ENCODE results near the gene SLC23A2.

The SLC23A2 gene

DNA sequence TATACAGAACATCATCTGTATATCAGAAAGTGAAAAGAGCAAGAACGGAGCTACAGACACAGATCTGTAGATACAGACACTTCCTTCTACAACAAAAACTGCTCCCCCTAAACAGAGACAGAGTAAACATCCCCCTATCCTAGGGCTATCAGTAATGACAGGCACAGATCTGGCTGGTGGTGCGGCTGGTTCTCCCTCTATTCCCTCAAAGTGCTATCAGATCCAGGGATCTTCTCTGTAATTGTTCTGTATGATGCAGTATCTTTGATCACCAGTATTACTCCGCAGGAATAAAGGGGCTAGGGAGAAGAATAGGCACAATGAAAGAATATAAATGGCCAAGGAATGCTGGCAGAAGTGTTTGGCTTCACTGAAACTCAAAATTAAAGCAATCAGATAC, 80.7 kb downstream of the SLC23A2 start:
- H3K4me3 ChIP-seq (ENCODE audit: low read length) = no peak overlapping the region
- TF ChIP-seq, protein P1, sequence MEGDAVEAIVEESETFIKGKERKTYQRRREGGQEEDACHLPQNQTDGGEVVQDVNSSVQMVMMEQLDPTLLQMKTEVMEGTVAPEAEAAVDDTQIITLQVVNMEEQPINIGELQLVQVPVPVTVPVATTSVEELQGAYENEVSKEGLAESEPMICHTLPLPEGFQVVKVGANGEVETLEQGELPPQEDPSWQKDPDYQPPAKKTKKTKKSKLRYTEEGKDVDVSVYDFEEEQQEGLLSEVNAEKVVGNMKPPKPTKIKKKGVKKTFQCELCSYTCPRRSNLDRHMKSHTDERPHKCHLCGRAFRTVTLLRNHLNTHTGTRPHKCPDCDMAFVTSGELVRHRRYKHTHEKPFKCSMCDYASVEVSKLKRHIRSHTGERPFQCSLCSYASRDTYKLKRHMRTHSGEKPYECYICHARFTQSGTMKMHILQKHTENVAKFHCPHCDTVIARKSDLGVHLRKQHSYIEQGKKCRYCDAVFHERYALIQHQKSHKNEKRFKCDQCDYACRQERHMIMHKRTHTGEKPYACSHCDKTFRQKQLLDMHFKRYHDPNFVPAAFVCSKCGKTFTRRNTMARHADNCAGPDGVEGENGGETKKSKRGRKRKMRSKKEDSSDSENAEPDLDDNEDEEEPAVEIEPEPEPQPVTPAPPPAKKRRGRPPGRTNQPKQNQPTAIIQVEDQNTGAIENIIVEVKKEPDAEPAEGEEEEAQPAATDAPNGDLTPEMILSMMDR (conservative IDR thresholded peaks at IDR 0.05; ENCODE audit: low read depth, low read length) = no peak
- no peak for DNase-seq (ENCODE audit: low read depth)

DNA sequence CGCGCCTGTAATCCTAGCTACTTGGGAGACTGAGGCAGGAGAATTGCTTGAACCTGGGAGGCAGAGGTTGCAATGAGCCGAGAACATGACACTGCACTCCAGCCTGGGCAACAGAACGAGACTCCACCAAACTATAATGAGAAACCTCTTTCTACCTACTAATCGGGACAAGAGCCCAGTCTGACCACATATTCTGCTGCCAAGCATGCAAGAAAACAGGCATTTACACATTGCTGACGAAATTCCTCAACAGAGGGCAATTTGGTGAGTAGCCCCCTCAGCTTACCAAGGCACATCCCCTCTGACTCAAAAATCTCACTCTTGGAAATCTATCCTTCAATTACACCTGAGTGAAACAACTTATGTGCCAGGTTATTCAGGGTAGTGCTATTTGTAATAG, 81.2 kb downstream of the SLC23A2 start:
- H3K4me3 ChIP-seq (ENCODE audit: low read length) = no peak overlapping the region
- no peak for DNase-seq (ENCODE audit: low read depth)
- TF ChIP-seq, protein P1 (conservative IDR thresholded peaks at IDR 0.05; ENCODE audit: low read depth, low read length) = no peak

DNA sequence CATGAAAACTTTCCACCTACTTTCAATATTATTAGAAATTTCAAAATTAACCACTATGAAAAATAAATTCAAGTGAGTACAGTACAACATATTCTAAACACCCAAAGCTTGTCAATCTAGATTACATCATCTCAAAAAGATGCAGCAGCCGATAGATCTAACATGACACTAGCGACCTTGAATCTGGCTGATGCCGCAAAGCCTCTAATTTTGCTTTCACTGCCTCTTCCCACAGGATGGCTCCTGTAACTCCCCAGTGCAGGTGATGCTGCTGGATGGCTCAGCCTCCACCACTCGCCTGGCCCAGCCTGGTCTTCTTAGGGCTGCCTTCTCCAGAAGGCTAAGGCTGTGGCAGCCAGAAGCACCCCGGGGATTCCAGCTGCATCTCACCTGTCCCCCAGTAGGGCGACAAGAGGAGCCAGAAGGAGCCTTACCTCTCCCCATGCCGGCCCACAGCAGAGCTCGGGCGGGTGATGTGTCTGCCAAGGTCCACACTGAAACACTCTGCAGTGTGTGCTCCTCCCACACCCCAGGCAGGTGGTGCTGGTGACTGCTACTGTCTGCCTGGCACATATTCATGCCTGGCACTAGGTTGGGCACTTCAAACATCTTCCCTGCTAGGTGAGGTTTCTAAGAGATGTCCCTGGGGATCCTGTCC, 82.1 kb downstream of the SLC23A2 start:
- no peak overlapping the region for H3K4me3 ChIP-seq (ENCODE audit: low read length)
- DNase-seq (ENCODE audit: low read depth) = no peak
- TF ChIP-seq, protein P1 (conservative IDR thresholded peaks at IDR 0.05; ENCODE audit: low read depth, low read length) = no peak

DNA sequence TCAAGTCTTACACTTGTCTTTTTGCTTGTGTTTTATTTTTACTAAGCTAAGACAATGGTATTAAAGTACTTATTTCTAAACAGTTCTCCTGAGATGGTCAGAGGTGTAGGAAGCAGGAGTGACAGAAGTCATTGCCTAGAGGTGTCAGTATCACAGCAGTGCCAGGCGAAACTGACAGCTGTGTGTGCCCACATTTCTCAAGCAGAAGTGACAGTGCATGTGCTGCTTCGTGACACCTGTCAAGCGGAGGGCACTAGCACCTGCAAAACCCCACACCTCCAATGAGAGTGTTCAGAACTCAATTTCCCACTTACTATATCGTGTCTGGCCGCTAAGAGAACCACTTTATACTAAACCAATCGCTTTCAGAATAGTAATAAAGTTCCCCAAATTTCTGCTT, 82.8 kb downstream of the SLC23A2 start:
- TF ChIP-seq, protein P1 (conservative IDR thresholded peaks at IDR 0.05; ENCODE audit: low read depth, low read length) = no peak

DNA sequence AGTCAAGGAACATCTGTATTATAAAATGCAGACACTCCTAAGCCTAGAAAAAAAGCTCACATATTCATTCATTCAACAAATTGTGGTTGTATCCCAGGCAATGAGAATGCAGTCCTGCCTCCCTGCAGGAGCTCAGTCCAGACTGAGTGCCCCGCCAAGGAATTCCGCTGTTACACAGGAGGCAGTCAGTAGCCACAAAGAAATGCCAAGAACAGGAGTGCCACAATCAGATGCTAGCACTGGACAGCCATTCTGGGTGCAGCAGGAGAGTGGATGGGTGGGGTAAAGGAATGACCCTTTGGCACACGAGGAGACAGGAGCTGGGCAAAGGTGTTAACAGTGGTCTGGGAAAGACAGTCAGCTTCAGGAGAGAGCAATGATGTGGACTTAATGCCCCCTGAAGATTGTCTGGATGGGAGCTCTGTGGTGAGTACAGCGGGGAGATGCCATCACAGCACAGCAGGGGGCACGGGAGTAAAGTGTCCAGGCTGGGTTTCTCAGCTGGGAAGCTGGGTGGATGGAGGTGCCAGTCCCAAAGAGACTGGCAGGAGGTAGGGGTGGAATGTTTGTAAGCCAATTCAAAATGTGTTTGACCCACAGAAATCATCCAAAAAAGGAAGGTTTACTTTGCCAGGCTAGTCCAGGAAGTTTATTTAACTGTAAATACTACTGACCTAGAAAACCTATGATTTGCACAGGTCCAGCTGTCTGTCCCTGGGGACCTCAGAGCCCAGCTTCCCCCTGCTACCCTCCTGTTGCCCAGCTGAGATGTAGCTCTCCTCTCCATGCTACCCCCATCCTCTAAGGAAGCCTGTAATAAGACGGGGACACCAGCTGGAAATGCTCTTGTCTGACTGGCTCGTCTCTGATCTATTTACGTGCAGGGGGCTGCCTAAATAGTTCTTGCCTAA, 84.1 kb downstream of the SLC23A2 start:
- peak; percentile 58 for DNase-seq (ENCODE audit: low read depth)
- TF ChIP-seq, protein P1 (conservative IDR thresholded peaks at IDR 0.05; ENCODE audit: low read depth, low read length) = peak; percentile 37

More for the DNA sequence above, 82.8 kb downstream of the SLC23A2 start:
- no peak for DNase-seq (ENCODE audit: low read depth)
- H3K4me3 ChIP-seq (ENCODE audit: low read length) = no peak overlapping the region

DNA sequence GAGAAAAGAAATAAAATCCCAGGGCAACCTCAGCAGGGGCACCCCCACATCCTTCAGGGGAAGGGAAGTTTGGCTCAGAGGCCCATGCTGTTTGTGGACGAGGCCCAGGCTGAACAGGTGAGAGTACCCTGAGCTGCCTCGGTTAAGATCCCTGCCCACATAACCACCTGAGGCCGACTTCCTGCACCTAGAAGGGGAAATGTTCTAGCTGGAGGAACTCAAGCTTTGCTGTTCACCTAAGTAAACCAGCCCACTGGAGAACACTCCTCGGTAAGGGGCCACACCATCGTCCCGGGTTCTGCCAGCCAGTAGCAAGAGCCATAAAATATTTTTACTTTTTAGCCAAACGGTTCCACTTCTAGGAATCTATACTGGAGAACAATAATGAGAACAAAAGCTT, 88.2 kb downstream of the SLC23A2 start:
- DNase-seq (ENCODE audit: low read depth) = no peak
- H3K4me3 ChIP-seq (ENCODE audit: low read length) = no peak overlapping the region
- TF ChIP-seq, protein P1 (conservative IDR thresholded peaks at IDR 0.05; ENCODE audit: low read depth, low read length) = no peak

More for the DNA sequence above, 84.1 kb downstream of the SLC23A2 start:
- H3K4me3 ChIP-seq (ENCODE audit: low read length) = no peak overlapping the region
